ENCODE results near the gene VOPP1.

Gene VOPP1

DNA sequence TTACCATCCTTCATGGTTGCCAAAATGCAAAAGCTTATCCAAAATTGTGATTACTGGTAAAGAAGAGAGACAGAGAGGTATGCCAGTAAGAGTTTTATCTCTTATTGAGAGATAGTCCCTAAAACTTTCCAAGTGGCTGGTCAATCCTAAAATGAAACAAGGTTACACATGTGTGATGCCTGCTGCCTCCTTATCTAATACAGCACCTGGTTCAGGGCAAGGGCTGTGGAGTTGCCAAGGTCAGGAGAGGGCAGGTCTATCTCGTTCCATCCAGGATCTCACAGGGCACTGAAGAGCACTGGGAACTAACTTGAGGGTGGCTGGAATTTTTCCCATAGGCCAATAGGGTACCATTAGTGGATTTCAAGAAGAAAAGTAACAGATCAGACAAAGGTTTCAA is 18.3 kb downstream of the VOPP1 start:
- no peak for DNase-seq

DNA sequence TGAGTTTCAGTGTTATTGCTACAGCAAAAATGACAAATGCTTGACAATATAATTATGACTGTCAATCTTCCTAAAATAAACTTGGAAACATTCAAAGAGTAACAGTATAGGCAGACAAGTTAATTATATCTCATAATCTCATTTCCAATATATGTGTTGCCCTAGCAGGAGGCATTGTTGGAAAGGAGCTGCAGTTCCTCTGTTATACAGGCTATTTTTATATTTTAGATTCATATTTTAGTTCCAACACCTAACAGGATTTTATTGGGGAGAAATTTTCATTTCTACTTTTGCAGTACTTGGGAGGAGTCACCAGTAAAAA is 19.3 kb downstream of the VOPP1 start:
- no peak for DNase-seq

DNA sequence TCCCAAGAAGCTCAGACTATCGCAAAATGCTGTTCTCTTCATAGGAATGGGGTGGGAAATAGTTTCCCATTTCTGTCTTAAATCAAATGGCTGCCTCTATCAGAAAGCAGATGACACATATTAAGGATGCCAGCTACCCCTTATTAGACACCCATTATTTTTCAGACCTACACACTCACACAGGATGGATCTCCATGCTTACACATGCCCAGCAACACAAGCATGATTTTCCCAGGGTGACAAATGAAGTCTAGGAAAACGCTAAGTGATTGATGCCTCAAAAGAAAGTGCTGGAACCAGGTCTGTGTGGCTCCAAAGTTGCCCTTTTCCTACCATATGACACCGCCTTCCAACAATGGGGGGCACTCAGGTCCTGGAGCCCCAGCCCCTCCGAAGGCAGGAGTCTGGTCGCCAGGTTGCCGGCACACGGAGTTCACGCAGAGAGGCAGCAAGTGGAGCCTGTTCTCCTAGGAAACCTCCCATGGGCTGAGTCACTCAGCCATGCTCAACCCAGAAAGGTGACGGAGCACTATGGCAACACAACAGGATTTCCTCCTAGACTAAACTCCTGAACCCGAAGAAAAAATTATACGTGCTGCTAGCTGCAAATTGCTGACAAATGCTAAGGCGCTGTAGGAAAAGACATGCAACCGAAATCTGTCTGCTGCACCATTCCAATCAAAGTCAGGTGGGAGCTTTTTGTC is 19.8 kb downstream of the VOPP1 start:
- no peak for DNase-seq

DNA sequence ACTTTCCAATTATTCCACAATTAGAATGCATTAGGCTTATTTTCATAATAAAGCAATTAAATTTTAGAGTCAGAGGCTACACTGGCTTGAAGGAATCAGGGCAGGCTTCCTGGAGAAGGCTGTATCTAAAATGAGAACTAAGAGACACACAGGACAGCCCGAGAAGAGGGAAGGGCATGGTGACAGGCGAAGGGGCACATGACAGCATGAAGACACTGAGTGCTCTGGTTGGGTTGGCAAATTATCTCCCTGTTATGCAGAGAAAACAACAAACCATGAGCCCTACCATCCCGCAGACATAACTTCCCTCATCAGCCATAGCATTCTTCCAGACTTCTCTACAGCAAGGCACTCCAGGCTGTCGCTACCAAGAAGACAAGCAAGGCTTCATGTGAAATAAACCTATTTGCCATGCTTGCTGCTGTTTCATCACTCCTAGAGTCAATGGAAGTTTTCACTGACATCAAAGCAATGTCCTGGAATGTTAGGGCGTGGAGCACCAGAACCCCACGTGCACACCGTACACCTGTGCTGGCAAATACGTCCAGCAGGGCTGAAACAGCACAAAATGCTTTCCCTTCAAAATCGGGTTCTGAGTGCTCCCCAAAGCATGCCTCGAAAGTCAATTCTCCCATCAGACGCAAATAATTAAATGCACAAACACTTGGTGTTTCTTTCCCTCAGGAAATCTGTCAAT is 21.3 kb downstream of the VOPP1 start:
- DNase-seq = no peak

DNA sequence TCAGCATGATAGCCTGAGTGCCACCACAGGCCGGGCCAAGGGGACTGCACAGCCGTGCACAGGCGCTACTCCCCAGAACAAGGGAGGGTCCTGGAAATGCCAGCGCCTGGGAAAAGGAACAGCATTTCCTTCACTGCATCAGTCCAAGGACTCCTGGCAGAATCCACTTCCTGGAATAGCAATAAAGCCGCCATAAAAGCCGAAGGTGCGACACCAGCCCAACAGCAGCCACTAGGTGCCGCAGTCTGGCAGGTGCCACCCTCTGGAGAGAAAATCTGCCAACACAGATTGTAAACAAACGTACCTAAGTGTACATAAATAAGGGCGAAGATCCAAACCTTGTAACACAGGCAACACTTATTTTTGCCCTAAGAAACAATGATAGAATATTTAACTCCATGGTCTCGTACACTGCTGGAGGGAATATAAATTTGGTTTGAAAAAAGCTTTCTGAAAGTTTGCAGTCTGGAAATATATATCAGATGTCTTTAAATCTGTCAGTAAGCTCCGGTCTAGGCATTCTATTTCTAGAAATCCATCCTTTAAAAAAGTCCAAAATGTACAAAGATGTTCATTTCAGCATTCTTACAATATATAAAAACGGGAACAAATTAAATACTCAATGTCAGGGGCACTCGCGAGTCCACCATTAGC is 22.2 kb downstream of the VOPP1 start:
- no peak for DNase-seq

DNA sequence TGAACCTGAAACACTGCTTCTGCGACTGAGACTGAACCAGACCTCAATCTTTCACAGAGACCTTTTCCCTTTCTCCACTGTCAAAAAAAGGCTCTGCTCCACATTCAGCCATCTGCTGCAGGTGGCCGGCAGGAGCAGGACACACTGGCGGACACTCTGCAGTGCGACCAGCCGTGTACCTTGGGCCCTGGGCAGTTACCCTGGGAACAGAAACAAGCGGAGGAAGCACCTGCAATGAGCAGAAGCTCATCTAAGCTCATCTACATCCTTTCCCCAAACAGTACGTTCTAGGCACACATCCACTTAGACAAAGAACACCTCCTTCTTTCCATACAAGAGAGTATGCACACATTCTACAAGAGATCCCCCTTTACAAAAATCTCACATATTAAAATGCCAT is 22.8 kb downstream of the VOPP1 start:
- DNase-seq = no peak

DNA sequence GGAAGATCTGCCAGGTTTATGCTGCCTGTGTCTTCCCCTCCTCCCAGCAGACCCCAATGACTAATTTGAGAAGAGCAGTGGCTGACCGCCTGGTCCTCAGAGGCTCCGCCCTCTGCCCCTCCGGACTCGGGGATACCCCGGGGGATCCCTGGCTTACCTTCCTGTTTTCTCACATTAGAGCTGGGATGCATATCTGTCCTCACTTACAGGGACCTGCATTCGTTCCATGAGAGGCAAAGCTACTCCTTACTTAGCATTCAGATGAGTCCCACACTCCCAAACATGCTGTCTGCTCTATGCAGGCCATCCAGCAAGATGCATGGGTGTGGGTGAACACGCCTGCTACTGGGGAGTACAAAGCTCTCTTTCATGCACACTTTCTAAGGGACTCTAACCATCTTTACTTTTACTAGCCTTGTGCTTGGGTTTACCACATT is 24.0 kb downstream of the VOPP1 start:
- DNase-seq = no peak

DNA sequence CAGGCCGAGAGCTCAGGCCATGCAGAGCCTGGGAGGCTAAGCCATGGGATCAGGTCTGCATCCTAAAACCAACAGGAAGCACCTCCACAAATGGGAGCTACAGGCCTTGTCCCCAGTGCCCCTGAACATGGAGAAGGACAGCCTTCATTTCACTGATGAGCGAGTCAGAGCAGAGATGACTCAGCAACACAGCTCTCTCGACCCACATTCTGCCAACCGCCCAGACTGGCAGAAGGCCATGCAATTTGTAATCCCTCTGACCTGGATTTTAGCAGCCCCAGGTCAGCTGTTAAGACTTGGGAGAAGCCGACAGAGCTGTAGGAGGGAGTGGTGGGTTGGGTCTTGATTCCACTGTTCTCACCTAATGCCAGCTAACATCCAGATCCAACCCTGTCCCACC is 25.5 kb downstream of the VOPP1 start:
- no peak for DNase-seq

DNA sequence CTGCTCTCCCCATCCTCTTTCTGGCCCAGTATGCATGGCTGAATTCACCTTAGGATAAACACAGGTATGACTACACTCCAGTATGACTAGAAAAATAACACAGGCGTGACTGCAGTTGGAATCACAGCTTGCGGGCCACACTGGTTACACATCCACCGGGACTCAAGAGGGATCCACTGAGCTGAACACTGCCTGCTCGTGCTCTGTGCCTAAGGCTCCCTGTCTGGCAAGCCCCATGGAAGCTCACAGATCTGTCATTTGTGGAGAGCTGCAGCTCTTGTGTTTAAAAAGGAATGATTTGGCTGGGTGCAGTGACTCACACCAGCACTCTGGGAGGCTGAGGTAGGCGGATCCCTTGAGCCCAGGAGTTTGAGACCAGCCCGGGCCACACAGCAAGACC is 26.8 kb downstream of the VOPP1 start:
- no peak for DNase-seq

DNA sequence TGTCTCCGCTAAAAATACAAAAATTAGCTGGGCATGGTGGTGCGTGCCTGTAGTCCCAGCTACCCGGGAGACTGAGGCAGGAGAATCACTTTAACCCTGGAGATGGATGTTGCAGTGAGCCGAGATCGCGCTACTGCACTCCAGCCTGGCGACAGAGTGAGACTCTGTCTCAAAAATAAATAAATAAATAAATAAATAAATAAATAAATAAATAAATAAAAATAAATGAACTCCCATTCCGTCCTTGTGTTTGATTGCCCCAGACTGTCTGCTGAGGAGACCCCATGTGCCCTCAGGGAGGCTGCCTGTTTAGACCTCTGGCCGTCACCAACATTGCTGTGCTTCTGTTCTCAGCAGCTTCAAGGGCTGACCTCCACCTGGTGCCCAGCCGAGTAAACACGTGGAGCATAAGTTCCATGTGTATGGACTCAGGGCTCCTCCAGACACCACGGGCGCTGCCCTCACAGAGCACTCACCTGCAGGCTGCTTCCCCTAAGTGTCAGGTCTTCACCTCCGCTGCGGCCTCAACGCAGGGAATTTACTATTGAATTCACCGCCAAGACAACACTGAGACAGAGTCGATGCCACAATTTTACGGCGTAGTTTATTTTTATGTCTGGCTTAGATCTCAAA is 32.0 kb downstream of the VOPP1 start:
- DNase-seq = no peak

DNA sequence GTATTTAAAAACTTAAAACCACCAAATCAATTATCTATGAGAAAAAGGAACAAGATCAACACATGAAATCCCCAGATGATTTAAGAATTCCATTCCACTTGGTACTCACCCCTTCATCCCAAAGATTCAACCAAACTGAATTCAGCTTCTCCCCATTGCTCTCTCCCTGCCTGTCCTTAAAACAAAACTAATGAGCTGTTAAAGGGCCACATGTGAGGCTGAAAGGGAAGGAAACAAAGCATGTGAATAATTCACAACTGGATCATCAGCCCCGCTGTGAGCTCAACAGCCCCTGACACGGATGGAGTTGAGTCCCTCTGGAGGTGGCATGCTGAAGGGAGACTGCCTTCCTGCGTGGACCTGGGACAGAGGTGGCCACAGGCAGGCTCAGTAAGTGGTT is 32.9 kb downstream of the VOPP1 start:
- no peak for DNase-seq

DNA sequence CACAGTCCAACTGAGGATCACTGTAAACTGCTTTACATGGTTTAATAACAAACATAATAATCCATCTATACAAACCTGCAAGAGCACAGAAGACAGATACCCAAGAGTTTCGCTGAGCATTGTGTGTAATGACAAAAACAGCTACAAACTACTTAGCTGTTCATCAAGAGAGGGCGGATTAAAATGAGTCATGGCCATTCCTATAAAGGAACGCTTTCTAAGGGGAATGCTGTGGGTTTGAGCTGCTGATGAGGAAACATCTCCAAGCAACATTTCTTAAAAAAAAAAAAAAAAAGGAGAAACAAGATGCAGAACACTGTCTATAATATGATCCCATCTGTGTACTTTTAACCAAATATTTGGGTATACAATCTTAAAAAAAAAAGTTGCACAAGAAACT is 33.8 kb downstream of the VOPP1 start:
- no peak for DNase-seq

DNA sequence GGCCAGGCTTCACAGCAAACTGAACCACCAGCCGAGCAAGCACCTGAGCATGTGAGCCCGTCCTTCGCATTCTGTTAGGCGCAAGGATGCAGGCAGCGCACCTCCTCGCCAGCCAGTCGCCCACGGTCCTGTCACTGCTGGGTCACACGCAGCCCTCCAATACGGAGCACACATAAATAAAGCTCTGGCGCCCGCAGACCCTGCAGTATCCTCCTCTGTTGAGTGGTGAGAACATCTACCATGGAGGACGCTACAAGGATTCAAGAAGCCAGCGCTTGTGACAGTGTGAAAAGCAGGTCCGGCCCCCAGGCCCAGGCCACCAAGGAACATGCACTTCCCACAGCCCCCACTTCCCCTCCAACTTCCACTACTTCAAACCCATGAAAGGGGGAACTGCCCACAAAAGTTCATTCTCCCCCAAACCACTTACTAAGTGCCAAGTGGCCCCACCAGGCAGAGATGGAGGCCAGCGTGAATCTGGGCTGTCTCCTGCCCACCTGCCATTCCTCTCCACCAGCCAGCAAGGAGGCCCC is 34.8 kb downstream of the VOPP1 start:
- no peak for DNase-seq

DNA sequence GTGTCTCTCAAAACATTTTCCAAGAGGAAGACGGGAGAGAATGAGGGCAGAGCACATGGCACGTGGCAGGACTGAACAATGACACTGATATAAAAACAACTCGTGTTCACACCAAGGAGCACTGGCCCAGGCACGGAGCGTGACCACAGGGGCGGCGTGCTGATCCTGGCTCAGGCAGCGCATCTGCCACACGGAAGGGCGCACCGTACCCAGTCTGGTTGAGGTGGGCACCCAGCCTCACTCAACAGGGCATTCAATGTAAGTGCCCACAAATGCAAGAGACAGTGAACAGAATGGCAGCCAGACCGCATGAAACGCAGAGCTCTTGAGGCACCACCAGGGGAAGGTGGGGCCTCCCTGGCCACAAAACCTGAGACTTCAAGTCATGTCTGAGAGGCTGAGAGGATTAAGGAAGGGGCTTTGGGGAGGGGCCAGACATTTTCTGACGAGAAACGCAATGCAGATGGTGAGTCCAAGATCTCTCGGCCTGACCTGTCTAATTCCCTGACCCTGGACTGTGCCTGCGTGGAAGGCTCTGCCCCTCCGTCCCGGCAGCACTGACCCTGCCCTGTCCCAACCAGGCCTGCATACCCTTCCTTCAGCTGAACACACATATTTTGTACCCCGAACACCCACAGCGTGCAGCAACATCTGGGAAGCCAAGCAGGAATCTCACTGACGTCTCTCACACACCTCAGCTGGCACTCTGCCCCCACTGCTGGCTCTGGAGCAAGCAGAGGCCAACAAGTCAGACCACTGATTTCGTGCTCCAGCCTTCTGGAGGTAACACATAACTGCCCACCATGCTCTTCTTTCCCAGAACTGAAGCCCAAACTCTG is 35.5 kb downstream of the VOPP1 start:
- DNase-seq = no peak

DNA sequence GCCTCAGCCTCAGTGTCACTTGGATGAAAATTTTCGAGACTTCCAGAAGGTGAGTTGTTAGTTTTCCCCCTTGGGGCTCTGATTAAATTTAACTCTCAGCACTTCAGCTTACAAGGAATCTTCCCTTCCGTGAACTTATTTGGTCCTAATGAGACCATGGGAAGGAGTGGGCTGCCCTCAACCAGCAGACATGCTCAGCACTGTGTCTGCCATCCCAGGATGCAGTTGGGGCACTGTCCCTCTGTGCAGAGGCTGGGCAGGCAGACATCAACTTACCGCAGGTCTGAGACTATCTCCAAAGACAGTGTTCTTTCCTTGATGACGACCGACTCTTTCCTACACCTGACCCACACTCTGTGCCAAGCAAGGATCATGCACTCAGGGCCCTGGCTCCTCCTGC is 36.7 kb downstream of the VOPP1 start:
- DNase-seq = no peak

DNA sequence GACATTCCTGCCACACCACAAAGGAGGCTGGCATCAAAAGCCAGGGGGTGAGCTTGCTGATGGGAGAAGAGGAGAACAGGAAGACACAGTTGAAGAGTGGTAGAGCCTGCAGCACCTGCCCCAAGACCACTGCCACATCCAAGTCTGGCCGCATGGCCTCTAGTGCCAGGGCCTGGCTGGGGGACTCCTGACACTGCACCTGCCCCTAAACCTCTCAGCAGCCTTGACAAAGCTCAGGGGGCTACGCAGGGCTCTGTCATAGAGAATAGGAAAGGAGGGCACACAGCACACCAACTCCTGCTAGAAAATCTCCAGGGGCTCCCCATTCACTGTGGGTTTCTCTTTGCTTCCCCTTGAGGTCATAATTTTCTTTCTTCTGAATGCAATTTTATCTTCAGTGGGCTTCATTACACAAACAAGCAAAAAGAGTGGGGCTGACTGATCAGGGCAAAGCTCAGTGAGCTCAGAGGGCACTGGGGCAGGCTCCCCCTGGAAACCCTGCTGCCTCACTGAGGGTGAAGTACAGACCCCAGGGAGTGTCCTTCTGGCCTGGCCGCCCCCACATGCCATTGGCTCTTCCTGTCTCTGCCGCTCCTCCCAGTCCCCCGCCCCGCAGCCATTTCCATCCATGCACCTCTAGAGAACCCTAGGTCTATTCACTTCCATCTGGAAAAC is 37.2 kb downstream of the VOPP1 start:
- DNase-seq = no peak

DNA sequence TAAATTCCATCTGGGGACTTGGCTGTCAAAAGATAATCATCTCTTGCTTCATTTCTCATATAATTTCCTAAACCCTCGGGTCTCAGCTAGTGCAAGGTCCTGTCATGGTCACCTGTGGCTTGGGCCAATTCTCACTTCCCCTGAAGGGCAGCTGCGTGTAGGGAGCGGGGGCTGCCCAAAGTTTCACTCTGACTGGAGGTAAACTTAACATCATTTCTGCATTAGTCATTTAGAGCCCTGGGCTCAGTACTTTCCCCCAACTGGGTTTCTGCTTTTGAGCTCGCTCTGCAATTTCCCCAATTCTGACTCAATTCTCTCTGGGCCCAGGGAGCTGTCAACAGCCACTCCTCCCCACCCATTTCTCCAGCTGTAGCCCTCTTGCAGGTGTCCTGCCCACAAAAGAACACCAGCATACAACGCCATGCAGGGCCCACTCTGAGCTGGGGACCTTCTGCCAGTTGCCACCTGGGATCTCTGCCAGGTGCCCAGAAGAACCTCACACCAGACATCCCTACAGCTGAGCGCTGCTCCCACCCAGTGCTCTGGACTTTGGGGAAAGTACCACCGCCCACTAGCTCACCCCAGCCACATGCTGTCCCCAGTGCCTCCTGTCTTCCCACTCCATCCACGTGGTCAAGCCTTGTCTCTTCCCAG is 37.9 kb downstream of the VOPP1 start:
- DNase-seq = peak; percentile 18

DNA sequence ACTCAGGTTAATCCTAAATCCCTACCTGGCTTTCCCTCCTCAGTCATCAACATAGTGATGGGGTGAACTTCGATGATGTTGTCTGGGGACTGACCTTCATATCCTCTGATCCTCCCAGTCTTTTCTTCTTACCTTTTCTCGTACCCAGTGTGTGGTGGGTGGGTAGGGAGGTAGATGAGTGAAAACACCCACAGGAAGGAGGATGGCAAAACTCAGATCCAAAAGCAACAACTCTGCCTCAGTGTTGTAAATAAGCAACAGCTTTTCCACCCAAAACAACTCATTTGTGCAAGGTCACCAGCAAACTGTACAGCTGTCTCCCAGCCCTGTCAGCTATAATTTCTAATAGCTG is 38.6 kb downstream of the VOPP1 start:
- no peak for DNase-seq

DNA sequence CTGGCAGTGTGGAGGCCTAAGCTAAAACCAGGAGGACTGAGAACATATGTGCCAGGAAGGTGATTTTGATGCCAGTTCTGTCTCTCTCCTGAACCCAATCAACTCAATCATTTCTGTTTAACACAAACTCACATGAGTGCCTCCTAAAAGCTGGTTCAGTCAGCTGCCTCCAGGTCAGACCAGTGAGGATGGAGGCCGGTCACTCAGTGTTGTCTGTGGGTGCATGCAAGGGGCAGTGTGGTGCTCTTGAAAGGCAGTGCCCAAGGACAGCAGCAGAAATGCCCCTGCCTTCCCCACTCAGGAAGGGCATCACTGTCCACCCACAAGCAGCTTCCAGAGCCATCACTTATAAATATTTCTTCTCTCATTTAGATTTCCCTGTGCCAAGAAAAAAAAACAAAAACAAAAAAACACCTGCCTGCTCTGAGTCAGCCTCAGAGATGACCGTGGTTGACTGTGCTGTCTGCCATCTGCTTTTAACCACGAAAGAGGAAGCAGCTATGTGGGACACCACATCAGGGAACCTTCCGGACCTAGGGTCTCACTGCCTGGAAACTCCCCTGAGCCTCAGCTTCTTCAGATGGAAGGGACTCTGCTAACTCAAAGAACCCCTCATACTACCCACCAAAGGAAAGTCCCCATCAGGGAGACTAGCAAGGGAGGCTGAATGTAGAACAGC is 39.1 kb downstream of the VOPP1 start:
- DNase-seq = peak; percentile 84

DNA sequence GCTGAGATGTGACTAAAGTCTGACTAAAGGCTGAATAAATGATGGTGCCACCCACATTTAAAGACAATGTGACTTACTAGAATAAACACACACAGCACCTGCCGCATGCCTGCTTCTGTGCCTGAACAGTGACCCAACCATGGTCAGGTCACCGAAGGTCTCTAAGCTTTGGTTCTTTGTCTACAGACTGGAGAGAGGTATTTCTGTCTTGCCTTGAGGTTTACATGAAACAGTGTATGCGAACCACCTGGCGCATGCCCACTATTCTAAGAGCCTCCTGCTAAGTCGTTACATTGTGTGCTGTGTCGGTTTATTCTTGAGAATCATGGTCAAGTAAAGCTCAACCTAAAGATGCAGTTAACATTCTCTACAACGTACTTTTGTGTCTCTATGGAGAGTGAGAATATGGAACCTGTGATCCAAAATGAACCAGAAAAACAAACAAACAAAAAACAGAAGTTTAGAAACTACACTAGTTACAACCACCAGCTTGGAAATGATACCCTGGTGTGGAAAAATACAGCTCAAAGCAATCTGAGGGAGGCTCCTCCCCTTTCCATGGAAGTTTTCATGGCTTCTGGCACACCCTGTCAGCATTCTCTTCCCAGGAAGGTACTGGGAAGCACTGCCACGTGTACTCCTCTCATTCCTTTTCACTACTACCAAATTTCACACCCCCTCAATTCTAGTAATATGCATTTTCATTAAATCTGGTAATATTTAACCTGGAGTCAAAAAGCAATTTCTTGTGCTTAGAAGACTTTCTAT is 40.0 kb downstream of the VOPP1 start:
- DNase-seq = no peak

Data from central memory CD4-positive, alpha-beta T cell (primary cell).